Measurements from ENCODE around the gene ACSL3.

GRCh38 chr2:222960126-222960525, 99.3 kb downstream of the ACSL3 start:
- TF ChIP-seq CTCF (conservative IDR thresholded peaks at IDR 0.05; ENCODE audit: low read depth, low read length): no peak
- TF ChIP-seq EZH2 (IDR thresholded peaks at IDR 0.05; ENCODE audit: low read length, unreplicated experiment): no peak
